Activated naive CD4-positive, alpha-beta T cell treated with anti-CD3 and anti-CD28 coated beads, Interleukin-2, amount 50 U/mL, for 16 hours (primary cell): Measurements from ENCODE around the gene ZNF282.
A peak's percentile ranks its signal among the peaks of the same experiment; 100 is the strongest.

Experiments
- DNase-seq: peaks from one replicate; pipeline ENCODE4 v3.0.0-alpha.2; 2020

The ZNF282 gene

DNA sequence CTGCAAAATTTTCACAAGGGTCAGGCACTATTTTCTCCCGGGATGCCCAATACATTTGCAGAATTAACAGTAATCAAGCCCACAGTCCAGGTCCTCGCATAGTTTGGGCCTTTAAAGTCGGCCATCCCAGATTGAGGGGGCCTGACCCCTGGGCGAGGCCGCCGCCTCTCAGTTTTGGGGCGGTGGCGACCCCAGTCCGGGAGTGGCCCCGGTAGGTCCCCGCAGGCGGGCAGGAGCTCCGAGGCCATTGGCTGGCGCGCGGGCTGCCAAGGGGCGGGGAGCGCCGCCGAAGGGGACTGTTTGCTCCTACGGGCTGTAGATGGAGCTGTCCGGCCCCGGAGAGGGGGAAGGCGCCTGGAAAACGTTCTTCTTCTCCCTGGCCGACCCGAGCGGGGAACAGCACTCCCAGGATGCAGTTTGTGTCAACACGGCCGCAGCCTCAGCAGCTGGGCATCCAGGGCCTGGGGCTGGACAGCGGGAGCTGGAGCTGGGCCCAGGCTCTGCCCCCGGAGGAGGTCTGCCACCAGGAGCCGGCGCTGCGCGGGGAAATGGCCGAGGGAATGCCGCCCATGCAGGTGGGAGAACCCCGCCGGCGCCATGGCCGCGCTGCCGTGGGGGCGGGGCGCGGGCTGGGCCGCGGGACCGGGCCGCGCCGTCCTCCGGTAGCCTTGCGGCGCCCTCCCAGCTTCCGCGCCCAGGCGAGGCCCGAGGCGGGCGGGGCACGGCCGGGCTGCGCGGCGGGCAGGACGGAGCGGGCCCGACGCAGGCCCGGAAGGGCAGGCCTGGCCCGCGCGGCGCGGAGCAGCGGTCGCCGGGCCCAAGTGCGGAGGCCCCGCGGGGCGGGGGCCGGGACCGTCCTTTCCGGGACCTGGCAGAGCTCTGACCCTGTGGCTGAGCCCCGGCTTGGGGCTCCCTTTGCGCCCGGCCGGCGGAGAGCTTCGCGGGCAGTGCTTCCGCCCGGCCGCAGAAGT lies at the start of gene ZNF282:
Gene ZNF282, plus strand, starts transcription at position 367 of the 971 bp plus-strand sequence. Its CDS starts 44 bp downstream, at position 411.
- DNase-seq: peak; percentile 76

DNA sequence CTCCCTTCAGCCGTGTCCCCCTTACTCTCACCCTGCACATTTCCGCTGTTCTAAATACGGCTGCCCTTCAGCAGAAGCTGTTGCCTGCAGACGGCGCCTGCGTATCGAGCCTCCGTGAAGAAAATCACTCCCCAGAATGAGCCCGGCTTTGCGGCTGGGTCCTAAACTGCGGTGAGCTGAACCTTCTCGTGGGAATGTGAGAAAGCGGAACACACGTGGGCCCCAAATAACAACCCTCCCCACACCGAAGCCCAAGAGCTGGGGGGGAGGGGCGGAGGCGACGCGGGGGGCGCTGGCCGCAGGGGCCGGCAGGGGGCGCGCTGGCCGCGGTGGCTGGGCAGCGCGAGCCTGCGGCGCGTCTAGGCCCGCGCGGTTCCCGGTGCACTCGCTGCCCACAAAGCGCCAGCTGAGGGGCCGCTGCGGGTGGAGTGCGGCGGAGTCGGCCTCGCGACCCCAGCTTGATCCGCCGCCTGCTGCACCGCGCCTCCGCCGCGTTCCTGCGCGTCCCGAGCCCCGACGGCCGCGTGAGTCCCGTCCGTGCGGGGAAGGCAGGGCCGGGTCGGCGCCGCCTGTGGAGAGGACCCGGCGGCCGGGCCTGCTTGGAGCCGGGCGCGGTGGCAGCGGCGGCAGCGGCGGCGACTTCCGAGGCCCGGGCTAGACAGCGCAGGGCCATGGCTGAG lies 48.1 kb upstream of the ZNF282 start, which contains the start of gene ZNF398:
Gene ZNF398, plus strand, starts transcription at position 382 of the 680 bp plus-strand sequence. Its CDS starts 290 bp downstream, at position 672.
- DNase-seq: peak; percentile 82

DNA sequence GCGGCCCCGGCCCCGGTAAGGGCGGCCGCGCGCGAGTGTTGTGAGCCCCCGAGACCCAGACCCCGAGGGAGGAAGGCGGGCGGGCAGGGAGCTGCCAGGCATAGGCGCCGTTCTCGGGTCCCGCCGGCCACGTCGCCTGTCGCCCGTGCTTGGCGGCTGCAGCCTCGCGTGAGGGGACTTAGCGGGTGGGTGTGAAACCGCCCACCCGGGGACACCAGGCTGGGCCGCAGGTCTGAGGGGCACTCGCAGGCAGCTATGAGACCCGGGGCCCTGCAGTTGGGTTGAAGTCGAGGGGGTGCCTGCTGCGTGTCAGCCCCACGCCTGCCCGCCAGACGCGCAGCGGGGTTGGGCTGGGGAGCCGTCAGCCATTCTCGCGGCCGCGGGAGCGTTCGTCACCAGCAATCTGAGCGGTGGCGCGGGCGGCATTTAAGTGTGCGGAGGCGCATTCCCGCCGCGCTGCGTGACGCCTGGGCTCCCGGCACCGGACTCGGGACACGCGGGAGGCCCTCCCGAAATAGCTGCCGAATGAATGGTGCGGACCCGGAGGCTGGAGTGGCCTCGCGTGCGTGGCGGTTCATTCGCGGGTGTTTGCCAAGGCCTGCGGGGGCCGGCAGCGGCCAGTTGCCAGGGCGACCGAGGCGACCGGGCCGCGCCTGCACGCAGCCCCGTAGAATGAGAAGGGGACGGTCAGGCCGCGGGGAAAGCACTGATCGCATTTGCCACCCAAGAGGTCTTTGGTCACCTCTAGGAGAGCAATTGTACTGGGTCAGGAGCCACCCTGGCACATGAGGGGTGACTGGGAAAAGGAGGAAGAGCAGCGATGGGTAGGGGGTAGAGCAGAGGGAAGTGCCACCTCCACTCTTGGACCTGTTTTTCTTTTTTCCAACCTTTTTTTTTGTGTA lies 47.3 kb upstream of the ZNF282 start:
- peak; percentile 73 for DNase-seq

GRCh38 chr7:149150981-149151380 lies 44.4 kb upstream of the ZNF282 start:
- DNase-seq: no peak

DNA sequence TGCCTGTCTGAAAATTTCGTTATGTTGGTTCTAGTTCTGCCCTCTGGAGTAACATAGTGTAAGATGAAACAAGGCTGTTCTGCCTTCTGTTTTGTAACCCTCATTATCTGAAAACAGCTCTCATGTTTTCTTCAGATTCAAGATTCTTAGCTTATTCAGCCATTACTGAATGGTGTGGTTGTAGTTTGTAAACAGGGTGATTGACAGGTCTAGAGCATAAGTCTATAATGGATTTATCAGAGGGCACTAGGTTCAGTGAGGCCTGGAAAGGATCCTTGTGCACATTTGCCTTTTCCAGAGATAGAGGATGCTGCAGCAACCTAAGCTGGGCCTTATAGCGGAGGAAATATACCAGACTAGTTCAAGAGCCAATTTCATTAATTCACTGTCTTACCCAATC lies 42.0 kb upstream of the ZNF282 start:
- DNase-seq: no peak

- no peak for DNase-seq
Observed at GRCh38 chr7:149154056-149154455, 41.3 kb upstream of the ZNF282 start.

- no peak for DNase-seq
Observed at GRCh38 chr7:149156898-149157297, 38.4 kb upstream of the ZNF282 start.

DNA sequence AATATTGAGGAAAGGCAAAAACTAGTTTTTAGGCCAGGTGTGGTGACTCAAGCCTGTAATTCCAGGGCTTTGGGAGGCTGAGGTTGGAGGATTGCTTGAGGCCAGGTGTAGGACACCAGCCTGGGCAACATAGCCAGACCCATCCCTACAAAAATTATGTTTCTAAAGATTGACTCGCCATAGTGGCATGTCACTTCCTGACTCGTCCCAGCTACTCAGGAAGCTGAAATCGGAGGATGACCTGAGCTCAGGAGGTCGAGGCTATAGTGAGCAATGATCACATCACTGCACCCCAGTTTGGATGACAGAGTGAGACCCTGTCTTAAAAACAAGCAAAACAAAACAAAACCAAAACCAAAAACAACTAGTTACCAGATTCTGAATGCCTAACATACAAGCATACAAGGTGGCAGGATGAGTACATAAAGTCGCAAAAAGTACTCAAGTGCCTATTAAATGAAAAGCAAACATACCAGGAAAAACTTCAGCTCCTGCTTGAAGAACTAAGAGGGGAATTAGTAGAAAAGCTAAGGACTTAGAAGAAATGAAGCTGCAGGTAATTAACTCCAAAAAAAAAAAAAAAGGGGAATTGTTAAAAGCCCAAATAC lies 34.0 kb upstream of the ZNF282 start:
- DNase-seq: no peak

DNA sequence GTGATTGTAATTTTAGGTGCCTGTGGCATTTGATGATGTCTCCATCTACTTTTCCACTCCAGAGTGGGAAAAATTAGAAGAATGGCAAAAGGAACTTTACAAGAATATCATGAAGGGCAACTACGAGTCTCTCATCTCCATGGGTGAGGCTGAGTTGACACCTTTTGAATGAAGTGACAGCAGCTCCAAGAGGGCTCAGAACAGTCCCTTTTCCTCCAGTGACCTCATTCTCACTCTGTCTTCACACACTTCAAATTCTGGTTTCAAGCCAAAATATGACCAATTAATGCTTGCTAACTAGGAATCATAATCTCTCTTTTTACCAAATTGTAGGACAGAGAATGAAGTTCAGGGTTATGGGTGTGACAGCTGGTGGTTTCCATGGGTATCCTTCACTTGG lies 29.2 kb upstream of the ZNF282 start:
- DNase-seq: no peak

DNA sequence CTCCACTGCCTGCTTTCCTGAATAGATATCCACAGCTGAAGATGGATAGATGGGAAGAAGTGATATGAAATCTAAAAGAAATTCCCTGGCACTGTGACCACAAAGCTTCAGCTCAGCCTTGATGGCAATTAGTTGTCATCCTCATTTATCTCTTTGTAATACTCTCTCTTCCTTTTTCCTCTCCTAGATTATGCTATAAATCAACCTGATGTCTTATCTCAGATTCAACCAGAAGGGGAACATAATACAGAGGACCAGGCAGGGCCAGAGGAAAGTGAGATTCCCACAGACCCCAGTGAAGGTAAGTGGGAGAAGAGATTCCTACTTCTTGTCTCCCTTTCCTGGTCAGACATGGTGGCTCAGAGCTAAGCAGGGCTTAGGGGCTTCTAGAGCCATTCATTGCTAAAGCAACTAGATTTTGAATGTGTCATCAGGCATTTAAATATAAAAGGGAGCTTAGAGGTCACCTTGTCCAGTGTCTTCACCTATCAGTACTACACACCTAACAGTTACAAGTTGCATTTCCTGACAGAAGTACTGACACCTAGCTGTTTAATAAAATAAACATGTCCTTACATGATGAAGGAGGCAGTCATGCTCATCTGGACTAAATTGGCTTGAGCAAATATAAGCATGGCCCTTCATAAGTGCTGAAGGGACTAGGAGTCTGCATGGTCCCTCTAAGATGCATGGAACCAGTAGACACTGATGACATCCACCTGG lies 28.6 kb upstream of the ZNF282 start:
- no peak for DNase-seq

DNA sequence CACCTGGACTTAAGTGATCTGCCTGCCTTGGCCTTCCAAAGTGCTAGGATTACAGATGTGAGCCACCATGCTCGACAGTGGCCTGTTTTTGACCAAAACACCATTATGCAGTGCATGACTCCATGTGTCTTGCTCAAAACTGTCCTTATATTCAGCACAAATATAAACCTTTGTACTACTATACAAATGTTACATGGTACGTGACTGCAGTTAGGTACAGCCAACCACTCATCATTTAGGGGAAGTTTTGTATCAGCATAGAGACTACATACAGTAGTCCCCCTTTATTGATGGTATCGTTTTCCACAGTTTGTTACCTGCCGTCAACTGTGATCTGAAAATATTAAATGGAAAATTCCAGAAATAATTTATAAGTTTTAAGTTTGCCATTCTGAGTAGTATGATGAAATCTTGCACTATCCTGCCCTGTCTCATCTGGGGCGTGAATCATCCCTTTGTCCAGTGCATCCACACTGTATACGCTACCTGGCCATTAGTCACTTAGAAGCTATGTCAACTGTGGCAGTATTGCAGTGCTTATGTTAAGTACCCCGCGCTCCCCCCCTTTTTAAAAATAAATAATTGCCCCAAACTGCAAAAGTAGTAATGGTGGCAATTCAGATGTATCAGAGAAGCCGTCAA lies 23.3 kb upstream of the ZNF282 start:
- no peak for DNase-seq

- no peak for DNase-seq
Observed at GRCh38 chr7:149172534-149172920, 22.8 kb upstream of the ZNF282 start.

DNA sequence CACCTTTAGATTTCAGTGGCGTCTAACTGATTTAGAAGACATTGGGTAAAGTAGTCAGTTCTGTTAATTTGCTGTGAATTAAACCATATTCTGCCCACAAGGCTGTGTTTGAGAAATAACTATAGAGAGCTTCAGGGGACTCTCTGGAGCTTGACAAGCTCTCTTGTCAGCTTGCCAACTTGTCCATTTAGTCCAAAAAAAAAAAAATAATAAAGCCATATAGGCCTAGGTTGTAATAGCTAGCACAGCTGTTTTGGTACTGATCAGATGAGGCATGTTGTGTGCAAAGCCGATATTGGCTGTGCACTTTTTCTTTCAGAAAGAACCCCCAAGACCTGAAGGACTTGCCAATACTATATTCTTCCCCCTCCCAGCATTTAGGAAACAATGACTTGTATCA lies 20.2 kb upstream of the ZNF282 start:
- no peak for DNase-seq

GRCh38 chr7:149179241-149179640 lies 16.1 kb upstream of the ZNF282 start:
- DNase-seq: no peak

- no peak for DNase-seq
Observed at GRCh38 chr7:149180722-149181449, 14.5 kb upstream of the ZNF282 start.

- DNase-seq: no peak
Observed at GRCh38 chr7:149181450-149181790, 13.9 kb upstream of the ZNF282 start.

GRCh38 chr7:149184274-149184673 lies 11.1 kb upstream of the ZNF282 start:
- DNase-seq: no peak

- no peak for DNase-seq
Observed at GRCh38 chr7:149188213-149188612, 7.1 kb upstream of the ZNF282 start.

- DNase-seq: no peak
Observed at GRCh38 chr7:149188637-149189259, 6.6 kb upstream of the ZNF282 start.

DNA sequence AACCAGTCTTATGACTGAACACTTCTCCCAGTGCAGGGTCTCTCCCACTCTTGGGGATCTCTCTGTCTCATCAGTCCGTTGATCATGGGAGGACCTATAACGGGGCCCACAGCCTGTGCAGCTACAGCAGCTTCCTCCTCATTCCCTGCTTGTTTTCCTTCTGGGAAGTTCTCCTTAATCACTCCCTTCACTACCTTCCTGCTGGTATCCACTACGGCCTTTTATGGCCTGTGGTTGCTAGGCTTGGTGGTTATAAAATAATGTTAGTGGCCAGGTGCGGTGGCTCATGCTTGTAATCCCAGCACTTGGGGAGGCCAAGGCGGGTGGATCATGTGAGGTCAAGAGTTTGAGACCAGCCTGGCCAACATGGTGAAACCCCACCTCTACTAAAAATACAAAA lies 3.5 kb upstream of the ZNF282 start:
- no peak for DNase-seq
